Breast epithelium (tissue), 4 donors: Measurements from ENCODE around the gene PPP1R27. TPM values are rescaled to one million over a fixed set of nuclear protein-coding genes. Genes with fewer than 3 reads are reported as not detected.

Experiments
- DNase-seq, 2 donors: peaks; one replicate each; pipeline ENCODE4 v3.0.0-alpha.2; 2019; ENCODE audit warnings: low spot score in 2 of 2
- H3K27ac ChIP-seq, 2 donors: fragments of 200-600 bp; sonication (generic) in 1 of 2; one replicate each; pipeline ENCODE4 v1.5.1; 2016 to 2019; ENCODE audit warnings: mild to moderate bottlenecking in 1 of 2
- H3K27me3 ChIP-seq, 2 donors: fragments of 200-600 bp; sonication (generic) in 1 of 2; one replicate each; pipeline versions ENCODE4 v1.5.1 to v1.6.0; 2017 to 2019; ENCODE audit warnings: control low read depth in 1 of 2, mild to moderate bottlenecking in 1 of 2
- H3K36me3 ChIP-seq: fragments of 200-600 bp; one replicate; pipeline ENCODE4 v1.5.1; 2019
- H3K4me1 ChIP-seq, 2 donors: fragments of 200-600 bp; sonication (generic); one replicate each; pipeline ENCODE4 v1.5.1; 2016 to 2019; ENCODE audit warnings: control low read depth in 1 of 2
- H3K4me3 ChIP-seq, 3 donors: fragments of 200-600 bp; sonication (generic); 1 replicate in 2 of 3; 2 replicates in 1 of 3; pipeline ENCODE4 v1.5.1; 2016 to 2019; ENCODE audit warnings: mild to moderate bottlenecking in 3 of 3, moderate library complexity in 2 of 3
- H3K9me3 ChIP-seq, 2 donors: fragments of 200-600 bp; sonication (generic) in 1 of 2; one replicate each; pipeline ENCODE4 v1.5.1; 2016 to 2019; ENCODE audit warnings: control low read depth in 1 of 2
- CTCF ChIP-seq, 3 donors: fragments of 450-650 bp; IDR thresholded peaks; one replicate each; pipeline ENCODE4 v1.5.1; 2016 to 2017; ENCODE audit warnings: antibody characterized with exemption in 3 of 3, mild to moderate bottlenecking in 3 of 3, moderate library complexity in 3 of 3
- POLR2A ChIP-seq: fragments of 450-650 bp; IDR thresholded peaks from one replicate; pipeline ENCODE4 v1.6.1; 2016; ENCODE audit warnings: antibody characterized with exemption, mild to moderate bottlenecking, moderate library complexity
- POLR2AphosphoS5 ChIP-seq, 3 donors: sonication (generic); formaldehyde crosslinking; IDR thresholded peaks; one replicate each; pipeline ENCODE4 v1.6.1; 2017; ENCODE audit warnings: antibody characterized with exemption in 3 of 3
- intact Hi-C: fragments of 100-400 bp; cut with DNase I; formaldehyde crosslinking; loops from one replicate; pipeline ENCODE4 v1.15.1; 2023; ENCODE audit warnings: low total_unique reads
- total RNA-seq, 3 donors: library from RNA; depleted of rRNA; stranded (reverse); fragments of >200 nt; gene quantifications; one replicate each; pipeline ENCODE4 v1.1.0, GENCODE V29; 2016

The PPP1R27 gene
- total RNA-seq, 3 donors from 2014 or later, result not detected

DNA sequence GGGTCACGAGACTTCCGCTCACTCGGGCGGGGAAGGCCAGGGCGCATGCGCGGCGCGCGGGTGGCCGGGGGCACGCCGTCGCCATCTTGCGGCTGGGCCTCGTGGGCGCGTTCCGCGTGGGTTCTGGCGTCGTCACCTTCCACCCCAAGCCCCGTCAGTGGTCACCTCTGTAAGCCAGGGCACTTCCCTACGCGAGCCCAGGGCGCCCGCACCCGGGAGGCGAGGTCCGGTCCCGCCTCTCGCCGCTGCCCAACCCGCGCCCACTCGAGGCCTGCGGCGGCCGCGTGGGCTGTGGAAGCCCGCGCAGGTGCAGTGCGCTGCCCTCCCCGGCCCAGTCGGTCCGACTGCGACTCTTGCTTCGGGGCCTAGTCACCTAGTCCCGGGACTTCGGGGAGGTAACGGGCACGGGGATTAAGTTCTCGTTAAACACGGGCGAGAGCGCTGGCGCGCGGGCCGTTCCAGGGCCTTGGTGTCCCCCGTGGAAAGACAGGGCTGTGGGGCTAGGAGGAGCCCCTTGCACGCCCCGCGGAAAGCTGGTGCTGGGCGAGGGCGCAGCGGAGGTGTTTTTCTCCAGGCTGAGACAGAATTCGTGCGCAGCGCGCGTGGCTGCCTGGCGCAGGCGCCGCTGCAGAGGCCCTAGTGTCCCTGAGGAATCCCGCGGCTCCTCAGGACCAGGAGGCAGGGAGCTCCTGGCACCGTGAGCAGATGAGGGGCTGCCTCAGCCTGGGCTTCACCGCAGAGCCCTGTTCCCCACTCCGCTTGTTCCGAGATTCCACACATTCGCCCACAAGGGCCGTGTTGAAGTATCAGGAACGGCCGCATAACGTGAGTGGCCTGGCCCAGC, 36.8 kb upstream of the PPP1R27 start:
- peak; percentile 92 to 96 for DNase-seq
- Histone ChIP-seq H3K4me1 (peaks cover 0 to 18% of the 10 kb centered on the region in 2 donors), H3K27me3 (no peaks in the 10 kb centered on the region), H3K4me3 (peak overlapping the region; percentile 75 to 97 (median 79)), H3K9me3 (no peaks in the 10 kb centered on the region), H3K36me3 (no peaks in the 10 kb centered on the region), H3K27ac (peak overlapping the region; percentile 97)
- TF ChIP-seq POLR2A, result peak; percentile 97
- TF ChIP-seq CTCF (IDR thresholded peaks at IDR 0.05), result peak in 2 of 3 donors; percentile 51 to 55
- peak; percentile 98 to 99 (median 99) for TF ChIP-seq POLR2AphosphoS5 (IDR thresholded peaks at IDR 0.05)
- intact Hi-C loops, result no loop called here

GRCh38 chr17:81870981-81871386, 36.1 kb upstream of the PPP1R27 start, which contains the start of gene ARHGDIA:
Gene ARHGDIA (minus strand): TSS chr17:81871337. CDS start chr17:81869930, 1,407 bp downstream.
- H3K27ac ChIP-seq, result peak within 1 kb of the TSS; percentile 97
- peak within 1 kb of the TSS; percentile 75 to 97 (median 79) for H3K4me3 ChIP-seq
- DNase-seq, result no peak
- TF ChIP-seq POLR2AphosphoS5 (IDR thresholded peaks at IDR 0.05) (no peak), CTCF (IDR thresholded peaks at IDR 0.05) (no peak), POLR2A (no peak)
- H3K4me1 ChIP-seq, result peaks cover 0 to 24% of the 10 kb centered on the region in 2 donors
- intact Hi-C loops, result no loop called here
- H3K36me3 ChIP-seq, result no peaks in the 10 kb centered on the region
- no peaks in the 10 kb centered on the region for H3K27me3 ChIP-seq
- no peaks in the 10 kb centered on the region for H3K9me3 ChIP-seq

DNA sequence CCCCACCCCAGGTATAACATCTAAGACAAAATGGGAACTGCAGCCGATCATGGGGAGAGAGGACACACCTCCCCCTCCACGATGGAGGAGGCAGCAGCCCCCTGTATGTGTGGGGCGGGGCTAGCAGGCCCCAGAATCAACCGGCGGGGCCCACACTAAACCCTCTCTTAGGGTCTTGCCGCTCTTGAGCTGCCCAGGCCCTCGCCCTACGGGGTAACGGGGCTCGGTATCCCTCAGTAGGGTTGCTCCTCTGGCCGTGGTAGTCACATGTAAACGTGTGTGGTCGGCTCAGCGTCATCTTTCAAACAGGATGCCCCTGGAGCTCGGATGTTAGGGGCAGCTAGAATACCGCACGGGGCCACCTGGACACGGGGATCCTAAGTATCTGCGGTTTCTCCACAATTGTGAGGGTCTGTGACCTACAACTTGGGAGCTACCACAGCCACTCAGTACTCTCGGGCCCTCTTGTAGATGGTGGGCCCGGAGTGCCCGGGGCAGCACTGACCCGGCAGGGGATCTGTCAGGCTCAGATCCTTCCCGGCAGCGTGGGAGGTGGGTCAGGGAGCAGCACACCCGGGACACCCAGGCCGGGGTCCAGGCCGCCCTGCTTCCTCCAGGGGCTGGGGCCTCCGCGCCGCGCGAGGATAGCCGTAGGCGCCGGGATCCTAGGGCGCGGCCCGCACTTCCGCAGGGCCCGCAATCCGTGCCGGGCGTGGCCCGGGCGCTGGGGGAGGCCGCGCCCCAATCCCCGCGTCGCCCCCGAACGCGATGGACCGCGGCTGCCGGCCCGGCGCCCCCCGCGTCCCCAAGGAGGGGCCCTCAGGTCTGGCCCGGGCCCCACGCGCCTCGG, 35.5 kb upstream of the PPP1R27 start:
- Histone ChIP-seq H3K4me1 (peaks cover 0 to 24% of the 10 kb centered on the region in 2 donors), H3K9me3 (no peaks in the 10 kb centered on the region), H3K36me3 (no peaks in the 10 kb centered on the region), H3K4me3 (peak overlapping the region; percentile 75 to 97 (median 79)), H3K27me3 (no peaks in the 10 kb centered on the region), H3K27ac (peak overlapping the region; percentile 97)
- no peak for DNase-seq
- intact Hi-C loops, result no loop called here
- TF ChIP-seq CTCF (IDR thresholded peaks at IDR 0.05), result no peak
- TF ChIP-seq POLR2AphosphoS5 (IDR thresholded peaks at IDR 0.05), result peak in 2 of 3 donors; percentile 14 to 24

DNA sequence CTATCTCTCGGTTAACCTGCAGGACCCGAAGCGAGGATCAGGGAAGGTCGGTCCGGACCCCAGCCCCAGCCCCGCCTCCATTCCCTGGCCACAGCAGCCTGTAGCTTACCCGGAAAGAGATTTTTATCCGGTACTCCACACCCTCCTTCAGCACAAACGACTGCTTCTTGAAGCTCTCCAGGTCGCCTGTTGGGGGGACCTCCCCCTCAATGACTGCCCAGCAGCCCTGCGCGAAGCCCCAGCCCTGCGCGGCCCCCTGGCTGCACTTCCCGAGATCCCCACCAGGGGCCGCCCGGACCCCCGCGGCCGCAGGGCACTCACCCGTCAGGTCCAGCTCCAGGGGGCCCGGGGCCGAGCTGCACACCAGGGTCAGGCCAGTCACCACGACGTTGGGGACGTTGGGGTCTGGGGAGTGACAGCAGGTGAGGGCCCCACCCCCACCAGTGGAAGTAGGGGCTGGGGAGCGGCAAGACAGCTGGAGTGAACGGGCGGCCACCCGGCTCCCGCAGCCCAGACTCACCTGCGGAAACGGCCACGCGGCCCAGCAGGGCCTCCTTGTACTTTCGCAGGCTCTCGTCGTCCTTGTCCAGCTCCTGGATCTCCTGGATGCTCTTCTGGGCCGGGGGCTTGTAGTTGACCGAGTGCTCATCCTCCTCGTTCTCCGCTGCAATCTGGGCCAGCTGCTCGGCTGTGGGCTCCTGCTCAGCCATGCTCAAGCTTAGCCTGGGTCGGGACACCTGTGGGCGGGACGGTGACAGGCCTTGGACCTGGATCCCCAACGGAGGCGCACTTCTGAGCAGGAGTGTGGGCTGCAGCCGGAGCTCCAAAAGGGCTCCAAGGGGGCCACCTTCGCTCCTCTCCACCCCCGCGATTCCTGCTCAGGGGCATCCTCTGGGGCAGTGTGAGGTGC, 34.6 kb upstream of the PPP1R27 start:
- Histone ChIP-seq H3K4me1 (peaks cover 0 to 24% of the 10 kb centered on the region in 2 donors), H3K9me3 (no peaks in the 10 kb centered on the region), H3K36me3 (no peaks in the 10 kb centered on the region), H3K27me3 (no peaks in the 10 kb centered on the region), H3K4me3 (peak overlapping the region; percentile 75 to 97 (median 79)), H3K27ac (peak overlapping the region; percentile 97)
- TF ChIP-seq CTCF (IDR thresholded peaks at IDR 0.05), result peak; percentile 73 to 93 (median 74)
- TF ChIP-seq POLR2A, result no peak
- no peak for TF ChIP-seq POLR2AphosphoS5 (IDR thresholded peaks at IDR 0.05)
- intact Hi-C loops, result no loop called here
- DNase-seq, result no peak
